Measurements from ENCODE around the gene CHST15. TPM values are rescaled to one million over a fixed set of nuclear protein-coding genes. Genes with fewer than 3 reads are reported as not detected.

CHST15 gene
- total RNA-seq, 1 experiment from 2014 or later = 17.1 TPM

- Histone ChIP-seq H3K4me2 (ENCODE audit: low read length) (no peak overlapping the region), H3K36me3 (ENCODE audit: low read depth, low read length) (no peaks in the 10 kb centered on the region), H3K9me3 (ENCODE audit: low read length) (no peaks in the 10 kb centered on the region), H3K4me1 (ENCODE audit: insufficient read depth, low read length) (no peaks in the 10 kb centered on the region), H3K27me3 (ENCODE audit: low read length) (no peaks in the 10 kb centered on the region), H4K20me1 (ENCODE audit: low read length) (no peaks in the 10 kb centered on the region), H3F3A (ENCODE audit: low read length, unreplicated experiment) (no peaks in the 10 kb centered on the region), H2AFZ (ENCODE audit: low read length) (no peak overlapping the region), H3K27ac (ENCODE audit: low read length) (no peak overlapping the region), H3K4me3 (ENCODE audit: low read length) (no peak overlapping the region), H3K9ac (ENCODE audit: low read length) (no peak overlapping the region), H3K9me2 (replicated peaks; ENCODE audit: low read length) (no peaks in the 10 kb centered on the region), H3K79me2 (ENCODE audit: low read length) (no peaks in the 10 kb centered on the region)
- TF ChIP-seq EZH2phosphoT487 (IDR thresholded peaks at IDR 0.05; ENCODE audit: borderline replicate concordance, low read length) = no peak
- TF ChIP-seq CTCF (conservative IDR thresholded peaks at IDR 0.05; ENCODE audit: low read depth, low read length) = no peak
- no peak for TF ChIP-seq EZH2 (IDR thresholded peaks at IDR 0.05; ENCODE audit: low read length, unreplicated experiment)
- no TSS peak for BruUV-seq (replicated peaks)
- DNase-seq (no peak), ATAC-seq (no peak)
- ChIA-PET POLR2A (ENCODE audit: unreplicated experiment) (no interaction called here), CTCF (no interaction called here)
- intact Hi-C loops (cut with micrococcal nuclease) = no loop called here
These were observed 35.4 kb upstream of the CHST15 start for GRCh38 chr10:124128811-124129145.

- Histone ChIP-seq H3K9me3 (ENCODE audit: low read length) (no peaks in the 10 kb centered on the region), H3K4me2 (ENCODE audit: low read length) (no peak overlapping the region), H4K20me1 (ENCODE audit: low read length) (no peaks in the 10 kb centered on the region), H3K27me3 (ENCODE audit: low read length) (no peaks in the 10 kb centered on the region), H3K27ac (ENCODE audit: low read length) (no peak overlapping the region), H3K4me3 (ENCODE audit: low read length) (no peak overlapping the region), H2AFZ (ENCODE audit: low read length) (no peak overlapping the region), H3K9ac (ENCODE audit: low read length) (no peak overlapping the region), H3F3A (ENCODE audit: low read length, unreplicated experiment) (no peaks in the 10 kb centered on the region), H3K79me2 (ENCODE audit: low read length) (no peaks in the 10 kb centered on the region), H3K4me1 (ENCODE audit: insufficient read depth, low read length) (no peaks in the 10 kb centered on the region), H3K36me3 (ENCODE audit: low read depth, low read length) (no peaks in the 10 kb centered on the region), H3K9me2 (replicated peaks; ENCODE audit: low read length) (no peaks in the 10 kb centered on the region)
- TF ChIP-seq EZH2 (IDR thresholded peaks at IDR 0.05; ENCODE audit: low read length, unreplicated experiment) (no peak), EZH2phosphoT487 (IDR thresholded peaks at IDR 0.05; ENCODE audit: borderline replicate concordance, low read length) (no peak), CTCF (conservative IDR thresholded peaks at IDR 0.05; ENCODE audit: low read depth, low read length) (no peak)
- no peak for ATAC-seq
- CTCF ChIA-PET = no interaction called here
- POLR2A ChIA-PET (ENCODE audit: unreplicated experiment) = no interaction called here
- intact Hi-C loops (cut with micrococcal nuclease) = no loop called here
- no peak for DNase-seq
- BruUV-seq (replicated peaks) = no TSS peak
These were observed 34.8 kb upstream of the CHST15 start for GRCh38 chr10:124127965-124128810.

- H3K36me3 ChIP-seq (ENCODE audit: low read depth, low read length) = no peaks in the 10 kb centered on the region
- ChIA-PET POLR2A (ENCODE audit: unreplicated experiment) (no interaction called here), CTCF (no interaction called here)
- H3K4me2 ChIP-seq (ENCODE audit: low read length) = no peak overlapping the region
- DNase-seq (no peak), ATAC-seq (no peak)
- no peaks in the 10 kb centered on the region for H3F3A ChIP-seq (ENCODE audit: low read length, unreplicated experiment)
- H3K79me2 ChIP-seq (ENCODE audit: low read length) = no peaks in the 10 kb centered on the region
- no peaks in the 10 kb centered on the region for H3K9me2 ChIP-seq (replicated peaks; ENCODE audit: low read length)
- TF ChIP-seq CTCF (conservative IDR thresholded peaks at IDR 0.05; ENCODE audit: low read depth, low read length) (no peak), EZH2 (IDR thresholded peaks at IDR 0.05; ENCODE audit: low read length, unreplicated experiment) (no peak), EZH2phosphoT487 (IDR thresholded peaks at IDR 0.05; ENCODE audit: borderline replicate concordance, low read length) (no peak)
- H2AFZ ChIP-seq (ENCODE audit: low read length) = no peak overlapping the region
- no peak overlapping the region for H3K4me3 ChIP-seq (ENCODE audit: low read length)
- no peak overlapping the region for H3K9ac ChIP-seq (ENCODE audit: low read length)
- no peaks in the 10 kb centered on the region for H3K9me3 ChIP-seq (ENCODE audit: low read length)
- H3K27ac ChIP-seq (ENCODE audit: low read length) = no peak overlapping the region
- no peaks in the 10 kb centered on the region for H3K27me3 ChIP-seq (ENCODE audit: low read length)
- H3K4me1 ChIP-seq (ENCODE audit: insufficient read depth, low read length) = no peaks in the 10 kb centered on the region
- no peaks in the 10 kb centered on the region for H4K20me1 ChIP-seq (ENCODE audit: low read length)
- BruUV-seq (replicated peaks) = no TSS peak
- intact Hi-C loops (cut with micrococcal nuclease) = no loop called here
These were observed 34.2 kb upstream of the CHST15 start for GRCh38 chr10:124127563-124127962.

Data from PC-3 (cell line).